Mucosa of stomach (tissue), 1 donor: Measurements from ENCODE around the gene CCDC187.

Experiments
- H3K27me3 ChIP-seq: one replicate; pipeline ENCODE4 v1.7.0; 2013; ENCODE audit warnings: mild to moderate bottlenecking, low read length; ENCODE audit not compliant: control insufficient read depth, insufficient read depth
- H3K36me3 ChIP-seq: one replicate; pipeline ENCODE4 v1.7.0; 2013; ENCODE audit warnings: low read length; ENCODE audit not compliant: control insufficient read depth, insufficient read depth
- H3K4me1 ChIP-seq: one replicate; pipeline ENCODE4 v1.7.0; 2013; ENCODE audit warnings: mild to moderate bottlenecking, low read length; ENCODE audit not compliant: control insufficient read depth, insufficient read depth
- H3K4me3 ChIP-seq: one replicate; pipeline ENCODE4 v1.7.0; 2013; ENCODE audit warnings: low read length
- H3K9ac ChIP-seq: one replicate; pipeline ENCODE4 v1.7.0; 2013; ENCODE audit warnings: mild to moderate bottlenecking, low read length, moderate library complexity
- H3K9me3 ChIP-seq: one replicate; pipeline ENCODE4 v1.7.0; 2013; ENCODE audit warnings: mild to moderate bottlenecking, low read length, moderate library complexity; ENCODE audit not compliant: control insufficient read depth
- donor health status: Pancreatic carcinoma.

Gene CCDC187

DNA sequence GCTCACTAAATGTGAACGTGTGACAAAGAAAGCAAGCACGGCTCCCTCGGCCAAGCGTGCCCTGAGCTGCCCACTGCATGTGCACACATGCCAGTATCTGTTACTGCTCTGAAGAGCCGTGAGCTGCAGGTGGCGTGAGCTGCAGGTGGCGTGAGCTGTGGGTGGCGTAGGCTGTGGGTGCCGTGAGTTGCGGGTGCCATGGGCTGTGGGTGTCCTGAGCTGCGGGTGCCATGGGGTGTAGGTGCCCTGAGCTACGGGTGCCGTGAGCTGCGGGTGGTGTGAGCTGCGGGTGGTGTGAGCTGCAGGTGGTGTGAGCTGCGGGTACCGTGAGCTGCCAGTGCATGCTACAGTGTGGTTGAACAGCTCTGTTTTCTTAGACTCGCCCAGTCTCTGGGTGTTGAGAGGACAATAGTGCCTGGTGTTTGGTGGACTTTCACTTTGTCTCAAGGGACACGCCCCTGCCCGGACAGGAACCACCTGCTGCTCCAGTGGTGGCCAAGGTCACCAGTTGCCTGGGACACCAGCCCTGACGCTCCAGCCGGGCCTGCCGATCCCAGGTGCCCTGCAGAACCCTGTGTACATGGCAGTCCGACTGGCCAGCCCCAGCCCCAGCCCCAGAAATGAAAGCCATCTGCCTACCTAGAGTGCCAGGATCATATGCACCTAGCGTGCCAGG is 6.7 kb downstream of the CCDC187 start:
- H3K36me3 ChIP-seq: no peaks in the 10 kb centered on the region
- no peaks in the 10 kb centered on the region for H3K27me3 ChIP-seq
- H3K4me3 ChIP-seq: no peak overlapping the region
- no peak overlapping the region for H3K9ac ChIP-seq
- H3K4me1 ChIP-seq: peaks cover 28% of the 10 kb centered on the region
- no peaks in the 10 kb centered on the region for H3K9me3 ChIP-seq

DNA sequence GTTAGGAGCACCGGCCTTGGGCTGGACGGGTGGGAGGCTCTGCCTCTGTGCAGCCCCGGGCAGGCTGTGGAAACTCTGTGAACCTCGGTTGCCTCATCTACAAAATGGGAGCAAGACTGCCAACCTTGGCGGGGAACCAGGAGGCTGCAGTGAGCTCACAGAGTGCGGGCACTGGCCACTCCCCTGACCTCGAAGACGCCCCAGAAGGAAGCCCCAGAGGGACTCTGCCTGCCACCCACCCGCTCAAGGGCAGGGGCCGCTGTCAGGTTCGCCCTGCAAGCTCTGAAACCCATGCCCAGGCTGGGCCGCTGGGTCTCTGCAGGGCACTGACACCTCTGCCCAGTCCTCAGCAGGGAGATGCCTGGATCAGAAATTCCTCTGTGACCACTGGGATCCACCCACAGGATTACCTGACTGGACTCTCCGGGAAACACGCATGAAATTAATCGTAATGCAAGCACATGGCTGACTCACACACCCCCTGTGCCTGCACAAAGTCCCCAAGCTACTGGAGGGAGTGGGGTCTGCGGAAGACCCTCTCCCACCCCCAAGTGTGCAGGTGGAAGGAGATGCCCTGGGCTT is 7.4 kb downstream of the CCDC187 start:
- Histone ChIP-seq H3K4me3 (no peak overlapping the region), H3K36me3 (no peaks in the 10 kb centered on the region), H3K4me1 (peaks cover 30% of the 10 kb centered on the region), H3K27me3 (no peaks in the 10 kb centered on the region), H3K9ac (no peak overlapping the region), H3K9me3 (no peaks in the 10 kb centered on the region)

DNA sequence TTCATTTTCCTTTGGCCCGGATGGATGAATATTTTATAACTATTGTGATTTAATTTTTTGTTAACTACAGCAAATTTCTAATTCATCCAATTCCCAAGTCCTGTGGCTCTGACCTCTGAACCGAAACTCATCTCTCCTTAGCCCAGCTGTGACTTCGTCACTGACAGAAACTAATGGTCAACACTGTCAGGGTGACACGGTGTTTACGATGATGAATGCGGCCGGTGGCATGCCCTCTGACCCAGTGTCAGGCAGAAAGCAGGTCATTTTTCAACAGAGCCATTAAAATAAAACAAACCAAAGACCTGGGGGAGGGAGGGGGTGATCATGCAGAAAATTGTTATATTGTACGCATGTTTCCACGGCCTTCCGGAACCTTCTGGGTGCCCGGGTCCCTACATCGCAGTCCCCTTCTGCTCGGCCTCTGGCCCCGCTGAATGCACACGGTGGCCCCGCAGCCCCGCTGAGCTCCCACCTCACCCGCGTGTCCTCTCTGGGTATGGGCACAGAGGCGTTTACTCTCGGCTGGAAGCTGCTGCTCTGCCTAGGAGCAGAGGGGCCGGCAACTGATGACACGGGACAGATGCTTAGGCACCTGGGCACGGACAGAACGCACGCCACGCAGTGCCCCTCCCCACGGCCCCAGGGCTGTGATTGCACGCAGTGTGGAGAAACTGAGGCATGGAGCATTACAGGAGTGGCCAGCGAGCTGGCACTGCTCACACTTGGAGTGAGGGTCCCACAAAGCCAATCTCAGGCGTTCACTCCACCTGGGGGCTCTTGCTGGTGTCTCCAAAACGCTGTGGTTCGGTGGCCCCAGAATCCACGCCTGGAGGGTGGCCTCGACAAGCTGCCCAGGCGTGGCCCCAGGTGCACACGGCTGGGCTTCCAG is 8.1 kb downstream of the CCDC187 start:
- Histone ChIP-seq H3K4me1 (peaks cover 30% of the 10 kb centered on the region), H3K27me3 (no peaks in the 10 kb centered on the region), H3K36me3 (no peaks in the 10 kb centered on the region), H3K4me3 (no peak overlapping the region), H3K9ac (no peak overlapping the region), H3K9me3 (no peaks in the 10 kb centered on the region)

DNA sequence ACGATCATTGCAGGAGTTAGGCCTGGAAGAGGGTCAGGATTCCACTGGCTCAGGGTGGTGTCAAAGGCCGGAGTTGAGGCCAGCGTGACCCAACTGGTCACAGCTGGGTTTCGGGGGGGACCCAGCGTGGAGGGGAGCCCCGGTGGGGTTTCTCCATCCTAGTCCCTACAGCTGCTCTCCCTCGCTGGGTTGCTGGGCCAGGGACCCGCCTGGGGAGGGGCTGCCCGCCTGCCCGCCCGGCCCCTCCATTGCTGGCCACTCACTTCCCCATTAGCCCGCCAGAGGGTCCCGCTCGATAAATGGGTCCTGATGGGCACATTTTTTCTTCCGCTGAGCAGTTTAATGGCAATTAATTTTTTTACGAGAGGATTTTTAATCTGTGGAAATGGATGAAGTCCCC is 8.8 kb downstream of the CCDC187 start:
- no peak overlapping the region for H3K4me3 ChIP-seq
- H3K9ac ChIP-seq: no peak overlapping the region
- no peaks in the 10 kb centered on the region for H3K27me3 ChIP-seq
- H3K4me1 ChIP-seq: peaks cover 30% of the 10 kb centered on the region
- H3K9me3 ChIP-seq: no peaks in the 10 kb centered on the region
- H3K36me3 ChIP-seq: no peaks in the 10 kb centered on the region

DNA sequence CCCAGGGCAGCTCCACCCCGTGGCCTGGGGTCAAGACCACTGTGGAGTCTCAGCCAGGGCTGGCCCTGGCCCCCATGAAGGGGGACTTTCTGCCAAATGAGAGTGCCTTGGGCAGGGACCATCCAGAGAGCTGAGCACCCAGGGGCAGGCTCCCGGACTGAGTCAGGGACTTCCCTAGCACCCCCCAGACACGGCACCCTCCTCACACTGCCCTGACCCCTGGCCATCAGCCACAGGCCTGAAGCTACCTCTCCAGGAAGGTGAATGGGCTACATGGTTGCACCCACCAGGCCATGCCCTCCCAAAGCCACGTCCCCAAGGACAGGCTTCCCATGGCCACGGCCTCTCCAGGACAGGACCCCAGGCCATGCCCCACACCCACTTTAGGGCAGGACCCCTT is 9.5 kb downstream of the CCDC187 start:
- Histone ChIP-seq H3K4me1 (peaks cover 30% of the 10 kb centered on the region), H3K27me3 (no peaks in the 10 kb centered on the region), H3K36me3 (no peaks in the 10 kb centered on the region), H3K9ac (no peak overlapping the region), H3K4me3 (no peak overlapping the region), H3K9me3 (no peaks in the 10 kb centered on the region)

DNA sequence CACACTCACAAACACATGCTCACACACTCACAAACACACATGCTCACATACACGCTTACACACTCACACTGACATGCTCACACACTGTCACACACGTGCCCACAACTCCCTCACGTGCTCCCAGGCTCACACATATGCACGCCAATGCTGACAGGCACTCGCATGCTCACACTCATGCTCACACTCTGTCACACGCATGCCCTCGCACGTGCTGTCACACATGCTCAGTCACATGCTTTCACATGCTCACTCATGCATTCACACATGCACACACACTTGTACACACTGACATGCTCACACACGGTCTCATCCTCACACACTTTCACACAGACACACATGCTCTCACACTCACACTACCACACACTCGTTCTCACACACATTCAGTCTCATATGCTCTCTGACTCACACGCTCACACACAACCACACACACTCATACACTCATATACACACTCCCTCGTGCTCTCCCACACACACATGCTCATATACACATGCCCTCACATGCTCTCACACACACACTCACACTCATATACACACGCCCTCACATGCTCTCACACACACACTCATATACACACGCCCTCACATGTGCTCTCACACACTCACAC is 10.3 kb downstream of the CCDC187 start:
- Histone ChIP-seq H3K9me3 (no peaks in the 10 kb centered on the region), H3K4me1 (peaks cover 30% of the 10 kb centered on the region), H3K27me3 (no peaks in the 10 kb centered on the region), H3K4me3 (no peak overlapping the region), H3K9ac (no peak overlapping the region), H3K36me3 (no peaks in the 10 kb centered on the region)

DNA sequence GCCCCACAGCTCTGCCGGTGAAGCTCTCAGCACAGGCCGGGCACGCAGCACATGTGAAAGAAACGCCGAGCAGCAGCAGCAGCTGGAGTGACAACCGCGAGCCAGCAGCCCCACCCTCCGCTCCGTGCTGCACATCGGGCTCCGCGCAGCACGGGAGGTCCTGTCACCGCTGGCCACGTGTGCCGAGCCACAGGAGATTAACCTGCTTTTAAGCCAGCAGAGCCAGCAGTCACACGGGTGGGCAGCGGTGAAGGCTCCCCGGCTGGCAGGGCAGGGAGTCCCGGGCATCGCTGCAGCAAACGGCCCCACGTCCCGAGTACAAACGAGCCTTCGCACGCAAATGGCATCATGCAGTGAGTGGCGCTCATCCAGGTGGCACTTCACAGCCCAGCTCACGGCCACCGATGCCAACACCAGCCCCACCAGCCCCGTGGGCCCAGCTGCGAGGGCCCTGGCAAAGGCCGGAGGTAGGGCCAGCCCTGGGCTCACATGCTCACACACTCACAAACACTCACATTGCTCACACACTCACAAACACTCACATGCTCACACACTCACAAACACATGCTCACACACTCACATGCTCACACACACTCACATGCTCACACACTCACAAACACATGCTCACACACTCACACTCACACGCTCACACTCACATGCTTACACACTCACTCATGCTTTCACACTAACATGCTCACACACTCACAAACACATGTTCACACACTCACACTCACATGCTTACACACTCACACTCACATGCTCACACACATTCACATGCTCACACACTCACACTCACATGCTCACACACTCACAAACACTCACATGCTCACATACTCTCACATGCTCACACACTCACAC is 11.1 kb downstream of the CCDC187 start:
- Histone ChIP-seq H3K27me3 (no peaks in the 10 kb centered on the region), H3K4me1 (peaks cover 29% of the 10 kb centered on the region), H3K36me3 (no peaks in the 10 kb centered on the region), H3K9ac (no peak overlapping the region), H3K4me3 (no peak overlapping the region), H3K9me3 (no peaks in the 10 kb centered on the region)

DNA sequence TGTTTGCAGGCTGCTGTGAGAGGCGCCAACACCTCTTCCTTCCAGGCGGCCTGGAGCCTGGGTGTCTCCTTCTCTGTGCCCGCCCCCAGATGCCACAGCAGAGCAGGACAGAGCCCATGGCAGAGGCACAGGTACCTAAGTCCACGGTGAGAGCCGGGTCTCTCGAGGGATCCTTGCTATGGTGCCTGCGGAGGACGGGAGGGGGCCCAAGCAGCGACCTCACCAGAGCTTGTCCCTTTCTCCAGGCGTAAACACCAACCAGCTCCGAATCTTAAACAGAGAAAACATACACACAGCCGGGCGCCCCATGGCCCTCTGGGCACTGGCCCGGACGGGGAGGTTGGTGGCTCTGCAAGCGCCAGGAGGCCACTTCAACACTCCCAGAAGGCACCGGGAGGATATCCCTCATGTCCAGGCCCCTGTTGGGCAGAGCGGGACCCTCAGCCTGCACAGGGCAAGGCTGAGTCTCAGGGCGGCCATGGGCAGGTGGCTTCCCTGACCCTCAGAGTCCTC is 11.8 kb downstream of the CCDC187 start:
- Histone ChIP-seq H3K4me3 (no peak overlapping the region), H3K4me1 (peaks cover 22% of the 10 kb centered on the region), H3K9me3 (no peaks in the 10 kb centered on the region)

DNA sequence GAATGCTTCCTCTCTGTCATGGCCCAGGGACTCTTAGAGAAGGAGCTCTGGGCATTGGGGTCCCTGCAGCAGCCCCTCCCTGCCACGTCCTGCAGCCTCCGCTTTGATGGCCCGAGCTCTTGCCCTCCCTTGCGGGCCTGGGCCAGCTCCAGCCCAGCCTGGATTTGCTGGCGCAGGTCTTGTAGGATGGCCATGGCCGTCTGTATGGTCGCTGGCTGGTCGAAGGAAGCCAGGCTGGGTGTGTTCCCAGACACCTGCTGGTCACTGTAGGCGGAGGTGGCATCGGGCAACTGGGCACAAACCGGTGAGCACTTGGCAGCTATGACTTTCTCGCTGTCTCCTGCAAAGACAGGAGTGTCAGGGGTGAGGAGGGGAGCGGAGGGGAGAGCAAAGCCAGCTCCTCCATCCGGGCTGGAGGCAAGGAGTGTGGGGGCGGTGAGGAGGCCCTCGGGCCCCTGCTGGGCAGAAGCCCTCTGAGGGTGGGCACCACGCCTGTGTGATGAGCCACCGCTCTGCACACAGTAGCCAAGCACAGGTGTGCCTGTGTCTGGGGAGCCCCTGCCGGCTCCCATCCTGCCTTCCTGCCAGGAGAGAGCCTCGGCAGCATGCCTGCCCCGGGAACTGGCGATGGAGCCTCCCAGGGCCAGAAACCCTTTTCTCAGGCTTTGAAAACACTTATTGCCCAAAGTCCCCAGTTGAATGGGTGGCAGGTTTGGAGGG is 12.4 kb downstream of the CCDC187 start:
- H3K36me3 ChIP-seq: no peaks in the 10 kb centered on the region
- H3K9ac ChIP-seq: no peak overlapping the region
- no peaks in the 10 kb centered on the region for H3K9me3 ChIP-seq
- H3K27me3 ChIP-seq: no peaks in the 10 kb centered on the region
- H3K4me1 ChIP-seq: peaks cover 17% of the 10 kb centered on the region
- H3K4me3 ChIP-seq: no peak overlapping the region

More for the DNA sequence above, 11.8 kb downstream of the CCDC187 start:
- Histone ChIP-seq H3K36me3 (no peaks in the 10 kb centered on the region), H3K27me3 (no peaks in the 10 kb centered on the region), H3K9ac (no peak overlapping the region)

DNA sequence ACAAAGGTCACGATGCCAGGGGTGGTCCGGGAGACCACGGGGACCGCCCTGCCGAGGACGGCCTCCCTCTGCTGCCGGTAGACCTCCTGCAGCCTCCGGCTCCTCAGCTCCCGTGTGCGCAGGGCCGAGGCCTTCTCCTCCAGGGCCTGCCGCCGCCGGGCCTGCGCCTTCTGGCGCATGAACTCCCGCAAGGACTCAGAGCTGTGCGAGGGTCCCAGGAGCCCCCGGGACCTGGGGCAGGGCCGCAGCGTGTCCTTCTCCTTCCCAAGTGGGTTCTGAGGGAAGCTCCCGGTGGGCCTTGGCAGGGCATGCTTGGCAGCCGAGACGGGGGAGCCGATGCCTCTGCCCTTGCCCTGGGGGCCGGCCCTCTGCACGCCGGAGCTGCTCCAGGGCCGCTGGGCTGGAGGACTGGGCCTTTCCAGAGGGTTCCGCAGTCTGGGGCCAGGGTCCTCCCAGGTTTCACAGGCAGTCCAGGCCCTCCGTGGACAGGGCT is 13.3 kb downstream of the CCDC187 start:
- Histone ChIP-seq H3K27me3 (no peaks in the 10 kb centered on the region), H3K36me3 (no peaks in the 10 kb centered on the region), H3K4me3 (no peak overlapping the region), H3K9ac (no peak overlapping the region), H3K9me3 (no peaks in the 10 kb centered on the region), H3K4me1 (peaks cover 11% of the 10 kb centered on the region)
